Gastroesophageal sphincter (tissue), 4 donors: Measurements from ENCODE around the gene LCP2. TPM values are rescaled to one million over a fixed set of nuclear protein-coding genes. Genes with fewer than 3 reads are reported as not detected.
A peak's percentile ranks its signal among the peaks of the same experiment; 100 is the strongest.

Experiments used
- ATAC-seq: fragments of 150-250 bp; one replicate; pipeline ENCODE4 v1.9.1; 2016; ENCODE audit warnings: mild to moderate bottlenecking, moderate library complexity
- H3K27ac ChIP-seq, 4 donors: fragments of 200-600 bp; sonication (generic) in 3 of 4; 1 replicate in 3 of 4; 2 replicates in 1 of 4; pipeline ENCODE4 v1.5.1; 2016 to 2019
- H3K27me3 ChIP-seq: fragments of 200-600 bp; sonication (generic); one replicate; pipeline ENCODE4 v1.5.1; 2019
- H3K36me3 ChIP-seq, 2 donors: fragments of 200-600 bp; sonication (generic); one replicate each; pipeline ENCODE4 v1.5.1; 2019; ENCODE audit warnings: control low read depth in 1 of 2
- H3K4me1 ChIP-seq, 3 donors: fragments of 200-600 bp; sonication (generic); 1 replicate in 2 of 3; 2 replicates in 1 of 3; pipeline ENCODE4 v1.5.1; 2016 to 2019; ENCODE audit warnings: control low read depth in 2 of 3
- H3K4me3 ChIP-seq, 2 donors: fragments of 200-600 bp; sonication (generic); one replicate each; pipeline ENCODE4 v1.5.1; 2019; ENCODE audit warnings: mild to moderate bottlenecking in 1 of 2, moderate library complexity in 1 of 2
- H3K9me3 ChIP-seq, 3 donors: fragments of 200-600 bp; sonication (generic); one replicate each; pipeline ENCODE4 v1.5.1; 2017 to 2019; ENCODE audit warnings: control low read depth in 2 of 3
- CTCF ChIP-seq, 4 experiments: fragments of 200-600 bp in 2 of 4; fragments of 450-650 bp in 2 of 4; sonication (generic) in 1 of 4; IDR thresholded peaks; one replicate each; pipeline ENCODE4 v1.5.1; 2017 to 2019; ENCODE audit warnings: antibody characterized with exemption in 4 of 4, mild to moderate bottlenecking in 2 of 4, moderate library complexity in 2 of 4
- EP300 ChIP-seq: sonication (generic); formaldehyde crosslinking; IDR thresholded peaks from one replicate; pipeline ENCODE4 v1.6.1; 2017; ENCODE audit warnings: antibody characterized with exemption, mild to moderate bottlenecking
- POLR2A ChIP-seq, 2 donors: fragments of 450-650 bp; IDR thresholded peaks; one replicate each; pipeline ENCODE4 v1.6.1; 2017; ENCODE audit warnings: antibody characterized with exemption in 2 of 2, mild to moderate bottlenecking in 2 of 2, moderate library complexity in 1 of 2
- POLR2AphosphoS5 ChIP-seq: sonication (generic); formaldehyde crosslinking; IDR thresholded peaks from one replicate; pipeline ENCODE4 v1.6.1; 2017; ENCODE audit warnings: antibody characterized with exemption
- WGBS, 2 donors: methylation state at CpG; one replicate each; pipeline ENCODE4 v1.1.5; 2018; ENCODE audit warnings: low coverage in 1 of 2; 5-methylcytosine and 5-hydroxymethylcytosine counted together
- total RNA-seq, 4 donors: library from RNA; depleted of rRNA; stranded (reverse); fragments of >200 nt; gene quantifications; one replicate each; pipeline ENCODE4 v1.1.0, GENCODE V29; 2016

Gene LCP2
- total RNA-seq, 4 donors from 2014 or later, result 5.5 to 17.0 (median 8.3) TPM

DNA sequence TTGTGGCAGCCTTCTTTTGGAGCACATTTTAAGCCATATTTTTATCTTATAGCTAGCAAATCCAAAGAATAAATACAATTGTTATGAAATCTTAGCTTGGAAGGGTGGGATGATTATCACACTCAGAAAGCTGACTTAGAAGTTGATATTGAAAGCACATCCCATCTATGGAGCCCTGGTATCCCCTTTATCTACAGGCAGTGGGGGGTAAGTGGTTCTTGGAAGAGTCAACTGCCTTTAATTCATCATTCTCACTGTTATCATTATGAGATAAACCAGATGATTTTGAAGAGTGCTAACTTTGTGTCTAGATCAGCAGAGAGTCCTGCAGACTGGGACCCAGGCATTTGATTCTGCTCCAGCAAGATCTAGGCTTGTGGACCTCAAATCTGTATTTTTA is 3.0 kb downstream of the LCP2 start:
- Histone ChIP-seq H3K27me3 (no peaks in the 10 kb centered on the region), H3K9me3 (peaks cover 0 to 3% (median 0%) of the 10 kb centered on the region in 3 donors), H3K4me1 (peaks cover 0 to 6% (median 0%) of the 10 kb centered on the region in 3 donors), H3K36me3 (no peaks in the 10 kb centered on the region), H3K4me3 (no peak overlapping the region), H3K27ac (no peak overlapping the region)
- ATAC-seq, result no peak
- TF ChIP-seq EP300, result no peak

DNA sequence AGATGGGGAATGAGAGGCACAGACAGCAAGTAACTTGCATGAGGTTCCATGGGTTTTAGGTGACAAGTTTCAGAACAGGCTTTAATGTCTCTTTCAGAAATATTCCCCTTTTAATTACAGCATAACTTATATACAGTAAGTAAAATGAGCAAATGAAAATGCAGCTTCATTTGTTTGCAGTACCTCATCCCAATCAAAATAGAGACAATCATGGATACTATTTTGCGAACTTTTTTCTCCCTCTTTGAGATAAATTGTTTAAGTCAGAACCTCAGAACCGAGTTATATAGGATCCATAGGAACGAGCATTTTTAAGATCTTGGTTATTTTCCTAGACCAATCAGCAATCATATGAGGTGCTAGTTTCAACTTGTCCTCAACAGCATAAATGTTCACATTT is 3.5 kb downstream of the LCP2 start:
- H3K27ac ChIP-seq, result no peak overlapping the region
- H3K4me1 ChIP-seq, result peaks cover 0 to 9% (median 3%) of the 10 kb centered on the region in 3 donors
- H3K27me3 ChIP-seq, result no peaks in the 10 kb centered on the region
- WGBS, 2 donors, result 92 to 94% methylated on average over 3 of the region's 3 CpGs
- TF ChIP-seq POLR2A (IDR thresholded peaks at IDR 0.05), result no peak
- TF ChIP-seq POLR2AphosphoS5, result no peak
- TF ChIP-seq EP300, result no peak
- TF ChIP-seq CTCF (IDR thresholded peaks at IDR 0.05), result no peak
- peaks cover 0 to 3% (median 0%) of the 10 kb centered on the region in 3 donors for H3K9me3 ChIP-seq
- no peak for ATAC-seq
- H3K4me3 ChIP-seq, result no peak overlapping the region
- H3K36me3 ChIP-seq, result no peaks in the 10 kb centered on the region

DNA sequence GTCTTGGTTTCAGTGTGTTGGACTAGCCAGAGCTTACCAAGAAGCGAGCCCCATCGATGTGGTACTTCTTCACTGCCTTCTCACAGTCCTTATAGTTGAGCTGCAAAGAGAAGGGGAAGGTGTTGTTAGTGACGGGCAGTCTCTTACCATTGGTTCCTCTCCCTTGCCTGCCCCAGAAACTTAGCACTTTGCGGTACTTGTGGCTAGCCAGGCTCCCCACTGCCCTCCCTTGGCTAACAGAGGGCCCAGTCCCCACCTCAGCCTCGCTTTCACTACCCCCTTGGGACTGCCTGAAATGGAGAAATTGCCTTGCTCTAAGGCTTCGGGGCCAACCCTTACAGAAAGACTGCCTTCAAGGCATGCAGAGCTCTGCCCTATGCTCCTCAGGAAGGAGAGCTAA is 4.3 kb downstream of the LCP2 start:
- no peaks in the 10 kb centered on the region for H3K27me3 ChIP-seq
- H3K36me3 ChIP-seq, result no peaks in the 10 kb centered on the region
- WGBS, 2 donors, result 87 to 88% methylated on average over 4 to 5 of the region's 6 CpGs
- ATAC-seq, result no peak
- H3K27ac ChIP-seq, result no peak overlapping the region
- TF ChIP-seq EP300 (no peak), POLR2A (IDR thresholded peaks at IDR 0.05) (no peak), CTCF (IDR thresholded peaks at IDR 0.05) (no peak), POLR2AphosphoS5 (no peak)
- H3K4me3 ChIP-seq, result no peak overlapping the region
- peaks cover 0 to 17% (median 7%) of the 10 kb centered on the region in 3 donors for H3K4me1 ChIP-seq
- H3K9me3 ChIP-seq, result peaks cover 0 to 3% (median 0%) of the 10 kb centered on the region in 3 donors

GRCh38 chr5:170292179-170293104 is 5.1 kb downstream of the LCP2 start:
- Histone ChIP-seq H3K27me3 (no peaks in the 10 kb centered on the region), H3K27ac (no peak overlapping the region), H3K4me1 (peaks cover 0 to 23% (median 7%) of the 10 kb centered on the region in 3 donors), H3K9me3 (peaks cover 0 to 3% (median 0%) of the 10 kb centered on the region in 3 donors), H3K4me3 (no peak overlapping the region), H3K36me3 (no peaks in the 10 kb centered on the region)
- TF ChIP-seq POLR2AphosphoS5 (no peak), CTCF (IDR thresholded peaks at IDR 0.05) (no peak), EP300 (no peak), POLR2A (IDR thresholded peaks at IDR 0.05) (no peak)
- no peak for ATAC-seq
- 85 to 93% methylated on average over 4 of the region's 4 CpGs for WGBS, 2 donors

DNA sequence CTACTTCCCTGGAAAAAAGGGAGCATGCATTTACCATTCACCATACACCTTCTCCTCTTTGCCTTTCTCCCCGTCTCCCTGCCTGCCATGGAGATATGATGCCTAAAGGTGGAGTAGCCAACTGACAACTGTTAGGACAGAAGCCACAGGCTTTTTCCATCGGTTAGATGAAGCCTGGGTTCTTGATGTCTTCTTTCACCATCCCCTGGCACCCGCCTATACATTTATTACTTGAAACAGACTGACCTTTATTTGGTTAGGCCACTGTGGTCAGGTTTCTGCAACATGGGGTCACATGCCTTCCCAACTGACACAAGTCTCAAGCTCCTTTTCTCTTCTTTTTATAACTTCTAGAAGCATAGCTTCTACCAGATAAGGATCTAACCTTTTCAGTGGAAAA is 7.1 kb downstream of the LCP2 start:
- no peak for ATAC-seq

More for the DNA sequence above, 7.1 kb downstream of the LCP2 start:
- H3K27me3 ChIP-seq, result no peaks in the 10 kb centered on the region
- no peaks in the 10 kb centered on the region for H3K36me3 ChIP-seq
- H3K9me3 ChIP-seq, result peaks cover 0 to 3% (median 0%) of the 10 kb centered on the region in 3 donors
- peak overlapping the region in 2 of 4 donors; percentile 2 to 47 for H3K27ac ChIP-seq
- TF ChIP-seq CTCF (IDR thresholded peaks at IDR 0.05), result no peak
- no peak for TF ChIP-seq EP300
- no peak for TF ChIP-seq POLR2AphosphoS5
- TF ChIP-seq POLR2A (IDR thresholded peaks at IDR 0.05), result no peak
- H3K4me3 ChIP-seq, result no peak overlapping the region
- peaks cover 0 to 23% (median 7%) of the 10 kb centered on the region in 3 donors for H3K4me1 ChIP-seq
- 89 to 100% methylated on average over 1 to 3 of the region's 3 CpGs for WGBS, 2 donors
